PC-9 (cell line): ENCODE results near the gene CD38.

Experiments used
- EZH2 ChIP-seq: fragments of 200-600 bp; sonication (generic); IDR thresholded peaks from 2 replicates; pipeline ENCODE4 v1.8.0; 2017; ENCODE audit warnings: antibody characterized with exemption, low read depth
- TF ChIP-seq, protein P1 (sequence below): fragments of 200-600 bp; sonication (generic); conservative IDR thresholded peaks from 2 replicates; pipeline ENCODE4 v1.6.1; 2017; ENCODE audit warnings: mixed run types, antibody characterized with exemption, mild to moderate bottlenecking, moderate library complexity

DNA sequence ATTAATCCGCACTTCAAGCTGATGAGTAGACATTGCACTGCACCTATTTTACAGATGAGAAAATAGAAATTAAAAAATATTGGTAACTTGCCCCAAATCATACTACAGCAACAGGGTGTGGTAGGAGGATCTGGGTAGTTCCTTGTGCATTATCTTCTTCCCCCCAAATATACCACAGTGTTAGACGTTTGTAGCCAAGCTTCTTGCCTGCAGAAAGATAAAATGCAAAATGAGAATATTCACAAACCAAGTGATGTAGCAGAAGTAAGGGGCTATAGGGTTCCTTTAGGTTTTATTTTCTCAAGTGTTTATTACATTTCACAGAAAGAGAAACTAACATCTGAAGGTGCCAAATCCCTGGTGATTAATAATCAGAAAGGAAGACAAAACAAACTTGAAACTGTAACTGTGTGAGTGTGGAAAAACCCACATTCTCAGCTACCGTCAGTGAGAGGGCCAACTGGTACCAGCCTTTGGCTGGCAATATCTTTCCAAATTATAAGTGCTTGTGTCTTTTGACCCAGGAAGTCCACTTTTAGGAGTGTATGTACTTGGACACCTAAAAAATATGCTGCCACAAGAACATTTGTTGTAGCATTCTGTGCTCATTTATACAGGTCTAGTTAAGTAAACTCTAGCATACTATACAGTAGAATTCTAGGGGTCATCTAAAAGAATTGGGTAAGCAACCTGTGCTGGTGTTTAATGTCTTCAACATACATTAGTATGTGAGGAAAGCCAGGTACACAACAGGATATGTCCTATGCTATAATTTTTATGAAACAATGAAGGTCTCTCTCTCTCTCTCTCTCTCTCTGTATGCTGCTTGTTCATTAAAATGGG lies 6.7 kb upstream of the CD38 start:
- TF ChIP-seq, protein P1, sequence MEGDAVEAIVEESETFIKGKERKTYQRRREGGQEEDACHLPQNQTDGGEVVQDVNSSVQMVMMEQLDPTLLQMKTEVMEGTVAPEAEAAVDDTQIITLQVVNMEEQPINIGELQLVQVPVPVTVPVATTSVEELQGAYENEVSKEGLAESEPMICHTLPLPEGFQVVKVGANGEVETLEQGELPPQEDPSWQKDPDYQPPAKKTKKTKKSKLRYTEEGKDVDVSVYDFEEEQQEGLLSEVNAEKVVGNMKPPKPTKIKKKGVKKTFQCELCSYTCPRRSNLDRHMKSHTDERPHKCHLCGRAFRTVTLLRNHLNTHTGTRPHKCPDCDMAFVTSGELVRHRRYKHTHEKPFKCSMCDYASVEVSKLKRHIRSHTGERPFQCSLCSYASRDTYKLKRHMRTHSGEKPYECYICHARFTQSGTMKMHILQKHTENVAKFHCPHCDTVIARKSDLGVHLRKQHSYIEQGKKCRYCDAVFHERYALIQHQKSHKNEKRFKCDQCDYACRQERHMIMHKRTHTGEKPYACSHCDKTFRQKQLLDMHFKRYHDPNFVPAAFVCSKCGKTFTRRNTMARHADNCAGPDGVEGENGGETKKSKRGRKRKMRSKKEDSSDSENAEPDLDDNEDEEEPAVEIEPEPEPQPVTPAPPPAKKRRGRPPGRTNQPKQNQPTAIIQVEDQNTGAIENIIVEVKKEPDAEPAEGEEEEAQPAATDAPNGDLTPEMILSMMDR, result no peak
- TF ChIP-seq EZH2, result no peak
